ENCODE measurements around the gene CHRNA7. TPM values are rescaled to one million over a fixed set of nuclear protein-coding genes. Genes with fewer than 3 reads are reported as not detected.

CHRNA7 gene
- total and polyA plus RNA-seq, 10 of the 15 experiments (the other 5 are each of a cell fraction or from before 2014, with no cell fraction given): 0.06 to 0.15 (median 0.12) TPM; not detected in 7

GRCh38 chr15:32035285-32035684 is 5.0 kb downstream of the CHRNA7 start:
- in situ Hi-C loops (cut with MboI) (no loop called here), intact Hi-C loops (cut with micrococcal nuclease; ENCODE audit: unreplicated experiment) (no loop called here)
- no peaks in the 10 kb centered on the region for H3K9me3 ChIP-seq (replicated peaks; ENCODE audit: control insufficient read depth, insufficient read depth, low read length)
- peaks cover 2% of the 10 kb centered on the region in 2 experiments; a peak in 3 of 4 replicates for H3K27me3 ChIP-seq (replicated peaks in 1 of 2; ENCODE audit: control insufficient read depth in 2 of 2, insufficient read depth in 2 of 2, low read length in 1 of 2)
- ChIA-PET POLR2A (no interaction called here), SMC1A (ENCODE audit: uncharacterized antibody, unreplicated experiment) (no interaction called here), CTCF (no interaction called here), RAD21 (ENCODE audit: unreplicated experiment) (no interaction called here)
- H3K4me1 ChIP-seq (ENCODE audit: control insufficient read depth, insufficient read depth, low read length): no peaks in the 10 kb centered on the region
- H3K4me2 ChIP-seq (ENCODE audit: control insufficient read depth, insufficient read depth): no peak overlapping the region
- H3K27ac ChIP-seq (ENCODE audit: control insufficient read depth, insufficient read depth): no peak overlapping the region
- H3K36me3 ChIP-seq (ENCODE audit: control insufficient read depth in 2 of 2, insufficient read depth in 2 of 2, low read length in 1 of 2): no peaks in the 10 kb centered on the region
- DNase-seq (ENCODE audit: low read depth, low spot score) (no peak), ATAC-seq (no peak), FAIRE-seq (no peak)
- BruUV-seq (replicated peaks): no TSS peak
- no peaks in the 10 kb centered on the region for H4K20me1 ChIP-seq (ENCODE audit: control insufficient read depth, insufficient read depth)
- TF ChIP-seq RBBP5 (conservative IDR thresholded peaks at IDR 0.05) (no peak), TARDBP (IDR thresholded peaks at IDR 0.05; ENCODE audit: borderline replicate concordance) (no peak), SIN3A (IDR thresholded peaks at IDR 0.05; ENCODE audit: low read depth, low read length) (no peak), CBX3 (IDR thresholded peaks at IDR 0.05; ENCODE audit: borderline replicate concordance, low read depth) (no peak), FOXK2 (IDR thresholded peaks at IDR 0.05) (no peak), ELK1 (IDR thresholded peaks at IDR 0.05; ENCODE audit: low read depth, low read length) (no peak), LARP7 (IDR thresholded peaks at IDR 0.05) (no peak), ZNF622 (IDR thresholded peaks at IDR 0.05) (no peak), SRF (IDR thresholded peaks at IDR 0.05; ENCODE audit: low read depth in 2 of 2, low read length in 2 of 2) (no peak), RB1 (IDR thresholded peaks at IDR 0.05; ENCODE audit: borderline replicate concordance) (no peak)
- H2AFZ ChIP-seq (ENCODE audit: control insufficient read depth, low read depth, low read length): no peak overlapping the region
- H3K4me3 ChIP-seq: no peak overlapping the region
- H3K79me2 ChIP-seq (ENCODE audit: control insufficient read depth, insufficient read depth, low read length): no peaks in the 10 kb centered on the region
- H3K9ac ChIP-seq (ENCODE audit: control insufficient read depth, insufficient read depth, low read length): no peak overlapping the region
- 35% methylated on average over 2 of the region's 2 CpGs for WGBS (ENCODE audit: insufficient coverage, insufficient replicate concordance, low lambda C conversion rate, missing lambda C conversion rate)

Measured in GM12878 (cell line).